ENCODE results near the gene NSUN6.
A peak's percentile ranks its signal among the peaks of the same experiment; 100 is the strongest.

- peak; percentile 44 for TF ChIP-seq CTCF (IDR thresholded peaks at IDR 0.05)
- no peak for TF ChIP-seq GABPA (IDR thresholded peaks at IDR 0.05; ENCODE audit: low read depth)
- TF ChIP-seq POLR2AphosphoS5 (IDR thresholded peaks at IDR 0.05; ENCODE audit: low read depth, low read length): no peak
- no peak for TF ChIP-seq NRF1 (IDR thresholded peaks at IDR 0.05; ENCODE audit: low read depth, low read length)
- no peak for TF ChIP-seq SIN3A (IDR thresholded peaks at IDR 0.05; ENCODE audit: borderline replicate concordance, low read depth, low read length)
- TF ChIP-seq FOXJ3 (CRISPR knock-in tag; IDR thresholded peaks at IDR 0.05): no peak
- no peak for TF ChIP-seq RFX5 (IDR thresholded peaks at IDR 0.05; ENCODE audit: low read length)
Observed at GRCh38 chr10:18583575-18584270, 67.7 kb downstream of the NSUN6 start.

Data from SK-N-SH (cell line).